GM12878 (cell line): ENCODE data around the gene DDX27. TPM values are rescaled to one million over a fixed set of nuclear protein-coding genes. Genes with fewer than 3 reads are reported as not detected.

Source experiments
- BCL11A ChIP-seq: IDR thresholded peaks from 2 replicates; pipeline ENCODE4 v1.6.1; 2011; ENCODE audit warnings: low read depth, low read length
- BMI1 ChIP-seq: fragments of 450-650 bp; IDR thresholded peaks from 2 replicates; pipeline ENCODE4 v1.6.1; 2016; ENCODE audit warnings: mild to moderate bottlenecking, moderate library complexity, borderline replicate concordance
- CREB1 ChIP-seq: IDR thresholded peaks from 2 replicates; pipeline ENCODE4 v1.6.1; 2012; ENCODE audit warnings: low read depth, mild to moderate bottlenecking, inconsistent platforms
- ESRRA ChIP-seq: IDR thresholded peaks from 2 replicates; pipeline ENCODE4 v1.6.1; 2012; ENCODE audit warnings: mild to moderate bottlenecking, low read length, improper control_type of control experiment
- ETV6 ChIP-seq, 2 experiments: fragments of 450-650 bp in 1 of 2; IDR thresholded peaks in 1 of 2; conservative IDR thresholded peaks in 1 of 2; 2 replicates each; pipeline ENCODE4 v1.6.1; 2014; ENCODE audit warnings: antibody characterized with exemption in 1 of 2, borderline replicate concordance in 1 of 2, low read depth in 1 of 2, mild to moderate bottlenecking in 1 of 2, moderate library complexity in 1 of 2
- IRF4 ChIP-seq: IDR thresholded peaks from 2 replicates; pipeline ENCODE4 v1.6.1; 2011; ENCODE audit warnings: low read depth, low read length
- MXI1 ChIP-seq: fragments of 150-350 bp; IDR thresholded peaks from 2 replicates; pipeline ENCODE4 v1.6.1; 2011; ENCODE audit warnings: low read depth, mild to moderate bottlenecking, inconsistent platforms, low read length, improper control_type of control experiment
- NBN ChIP-seq: fragments of 450-650 bp; IDR thresholded peaks from 2 replicates; pipeline ENCODE4 v1.6.1; 2016
- POLR2AphosphoS5 ChIP-seq: IDR thresholded peaks from 2 replicates; pipeline ENCODE4 v1.6.1; 2011; ENCODE audit warnings: mild to moderate bottlenecking, low read length, inconsistent platforms
- RAD51 ChIP-seq: fragments of 450-650 bp; IDR thresholded peaks from 2 replicates; pipeline ENCODE4 v1.6.1; 2016; ENCODE audit warnings: moderate library complexity, mild to moderate bottlenecking, inconsistent platforms
- RB1 ChIP-seq: fragments of 450-650 bp; formaldehyde crosslinking; IDR thresholded peaks from 2 replicates; pipeline ENCODE4 v1.6.1; 2017; ENCODE audit warnings: mild to moderate bottlenecking, borderline replicate concordance
- SIN3A ChIP-seq: IDR thresholded peaks from 2 replicates; pipeline ENCODE4 v1.6.1; 2012; ENCODE audit warnings: low read depth, low read length, improper control_type of control experiment
- SMARCA5 ChIP-seq: fragments of 450-650 bp; IDR thresholded peaks from 2 replicates; pipeline ENCODE4 v1.6.1; 2017; ENCODE audit warnings: mild to moderate bottlenecking
- SPI1 ChIP-seq: IDR thresholded peaks from 2 replicates; pipeline ENCODE4 v1.6.1; 2011; ENCODE audit warnings: low read depth, mild to moderate bottlenecking, low read length, moderate library complexity, borderline replicate concordance; ENCODE audit not compliant: insufficient read depth
- SUPT20H ChIP-seq: IDR thresholded peaks from 2 replicates; pipeline ENCODE4 v1.6.1; 2011; ENCODE audit warnings: low read depth, mild to moderate bottlenecking, low read length, moderate library complexity, borderline replicate concordance; ENCODE audit not compliant: control insufficient read depth
- SUZ12 ChIP-seq: fragments of 200-600 bp; sonication (generic); IDR thresholded peaks from one replicate; pipeline ENCODE4 v1.6.1; 2018; ENCODE audit warnings: antibody characterized with exemption, mild to moderate bottlenecking; ENCODE audit not compliant: unreplicated experiment
- polyA plus RNA-seq, 11 experiments: library from polyadenylated mRNA; depleted of rRNA in 4 of 11; unstranded in 6 of 11; stranded (reverse) in 5 of 11; fragments of >200 nt; fragmentation: Nextera tagmentation in 4 of 11; fragmentation: Illumina TruSeq in 1 of 11; extraction: Ambion mirVana in 4 of 11; extraction: Trizol in 1 of 11; gene quantifications; 1 replicate in 1 of 11; 2 replicates in 10 of 11; pipeline versions ENCODE4 v1.2.1 to v1.2.3, GENCODE V29; 2011 to 2016; ENCODE audit warnings: inconsistent platforms in 2 of 11, missing spikeins in 2 of 11, low read depth in 1 of 11
- total RNA-seq, 4 experiments: library from RNA; depleted of rRNA in 3 of 4; stranded (reverse); fragments of >200 nt in 3 of 4; fragmentation: Illumina TruSeq in 1 of 4; extraction: Trizol in 1 of 4; gene quantifications; 2 replicates each; pipeline versions ENCODE4 v1.2.1 to v1.2.3, GENCODE V29; 2013 to 2021
- TF ChIP-seq, protein P1 (sequence below): IDR thresholded peaks from 2 replicates; pipeline ENCODE4 v1.6.1; 2012; ENCODE audit warnings: low read depth, low read length, improper control_type of control experiment
- TF ChIP-seq, protein P2 (sequence below), 3 experiments: IDR thresholded peaks in 2 of 3; conservative IDR thresholded peaks in 1 of 3; 2 replicates each; pipeline ENCODE4 v1.5.1; 2011; ENCODE audit warnings: low read depth in 3 of 3, low read length in 3 of 3, mild to moderate bottlenecking in 3 of 3, control low read depth in 2 of 3, moderate library complexity in 2 of 3, inconsistent platforms in 1 of 3, mixed read lengths in 1 of 3; ENCODE audit not compliant: control insufficient read depth in 2 of 3, insufficient read depth in 1 of 3; ENCODE audit errors: extremely low read depth in 1 of 3
- TF ChIP-seq, protein P3 (sequence below): fragments of 450-650 bp; IDR thresholded peaks from 2 replicates; pipeline ENCODE4 v1.6.1; 2016; ENCODE audit warnings: mild to moderate bottlenecking
- TF ChIP-seq, protein P4 (sequence below): IDR thresholded peaks from 2 replicates; pipeline ENCODE4 v1.6.1; 2012; ENCODE audit warnings: low read depth, low read length, improper control_type of control experiment

The DDX27 gene
- total and polyA plus RNA-seq, 10 of the 15 experiments (the other 5 are each of a cell fraction or from before 2014, with no cell fraction given), result 19.8 to 78.8 (median 54.9) TPM

DNA sequence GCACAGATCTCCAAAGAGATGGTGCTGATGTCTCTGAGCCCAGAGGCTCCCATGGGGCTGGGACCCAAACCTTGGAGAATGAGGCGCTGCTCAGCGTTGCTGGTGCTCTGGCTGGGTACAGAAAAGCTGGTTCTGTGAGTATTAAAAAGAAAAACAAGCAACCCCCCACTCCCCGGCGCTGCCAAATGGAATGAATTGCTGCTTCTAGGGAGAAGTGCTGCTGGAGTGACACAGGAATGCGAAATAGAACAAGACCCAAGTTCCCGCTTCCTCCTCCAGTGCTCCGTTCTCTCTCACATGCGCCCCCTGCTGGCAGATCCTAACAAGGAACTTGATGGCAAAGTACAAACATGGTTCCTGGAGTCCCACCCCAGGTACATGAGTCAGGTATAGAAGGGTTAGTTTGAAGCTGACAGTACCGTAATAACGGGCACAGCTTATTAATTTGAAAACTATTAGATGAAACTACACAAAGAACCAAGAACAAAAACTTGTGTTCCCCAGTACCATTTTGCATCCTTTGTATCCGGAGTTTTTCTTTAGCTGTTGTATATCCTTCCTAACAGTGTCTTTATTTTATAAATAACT is 2.1 kb upstream of the DDX27 start (continued):
- peak; percentile 67; the same call in 1 of the 2 replicates for TF ChIP-seq SPI1
- TF ChIP-seq ETV6 (conservative IDR thresholded peaks at IDR 0.05 in 1 of 2, IDR thresholded peaks at IDR 0.05 in 1 of 2; ENCODE audit: borderline replicate concordance in 1 of 2, low read depth in 1 of 2), result no peak
- TF ChIP-seq SIN3A, result no peak
- no peak for TF ChIP-seq POLR2AphosphoS5
- no peak for TF ChIP-seq ESRRA
- TF ChIP-seq MXI1, result no peak
- TF ChIP-seq, protein P1, sequence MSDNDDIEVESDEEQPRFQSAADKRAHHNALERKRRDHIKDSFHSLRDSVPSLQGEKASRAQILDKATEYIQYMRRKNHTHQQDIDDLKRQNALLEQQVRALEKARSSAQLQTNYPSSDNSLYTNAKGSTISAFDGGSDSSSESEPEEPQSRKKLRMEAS, result no peak
- TF ChIP-seq BCL11A, result no peak
- TF ChIP-seq, protein P2, sequence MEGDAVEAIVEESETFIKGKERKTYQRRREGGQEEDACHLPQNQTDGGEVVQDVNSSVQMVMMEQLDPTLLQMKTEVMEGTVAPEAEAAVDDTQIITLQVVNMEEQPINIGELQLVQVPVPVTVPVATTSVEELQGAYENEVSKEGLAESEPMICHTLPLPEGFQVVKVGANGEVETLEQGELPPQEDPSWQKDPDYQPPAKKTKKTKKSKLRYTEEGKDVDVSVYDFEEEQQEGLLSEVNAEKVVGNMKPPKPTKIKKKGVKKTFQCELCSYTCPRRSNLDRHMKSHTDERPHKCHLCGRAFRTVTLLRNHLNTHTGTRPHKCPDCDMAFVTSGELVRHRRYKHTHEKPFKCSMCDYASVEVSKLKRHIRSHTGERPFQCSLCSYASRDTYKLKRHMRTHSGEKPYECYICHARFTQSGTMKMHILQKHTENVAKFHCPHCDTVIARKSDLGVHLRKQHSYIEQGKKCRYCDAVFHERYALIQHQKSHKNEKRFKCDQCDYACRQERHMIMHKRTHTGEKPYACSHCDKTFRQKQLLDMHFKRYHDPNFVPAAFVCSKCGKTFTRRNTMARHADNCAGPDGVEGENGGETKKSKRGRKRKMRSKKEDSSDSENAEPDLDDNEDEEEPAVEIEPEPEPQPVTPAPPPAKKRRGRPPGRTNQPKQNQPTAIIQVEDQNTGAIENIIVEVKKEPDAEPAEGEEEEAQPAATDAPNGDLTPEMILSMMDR (IDR thresholded peaks at IDR 0.05 in 2 of 3, conservative IDR thresholded peaks at IDR 0.05 in 1 of 3; ENCODE audit: control insufficient read depth in 2 of 3, extremely low read depth in 1 of 3, insufficient read depth in 1 of 3, low read depth in 3 of 3, low read length in 3 of 3), result peak; percentile 84 to 94 (median 92)
- no peak for TF ChIP-seq BMI1
- TF ChIP-seq IRF4, result peak; percentile 68
- TF ChIP-seq, protein P3, sequence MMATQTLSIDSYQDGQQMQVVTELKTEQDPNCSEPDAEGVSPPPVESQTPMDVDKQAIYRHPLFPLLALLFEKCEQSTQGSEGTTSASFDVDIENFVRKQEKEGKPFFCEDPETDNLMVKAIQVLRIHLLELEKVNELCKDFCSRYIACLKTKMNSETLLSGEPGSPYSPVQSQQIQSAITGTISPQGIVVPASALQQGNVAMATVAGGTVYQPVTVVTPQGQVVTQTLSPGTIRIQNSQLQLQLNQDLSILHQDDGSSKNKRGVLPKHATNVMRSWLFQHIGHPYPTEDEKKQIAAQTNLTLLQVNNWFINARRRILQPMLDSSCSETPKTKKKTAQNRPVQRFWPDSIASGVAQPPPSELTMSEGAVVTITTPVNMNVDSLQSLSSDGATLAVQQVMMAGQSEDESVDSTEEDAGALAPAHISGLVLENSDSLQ, result peak; percentile 14; the same call in 1 of the 2 replicates
- no peak for TF ChIP-seq SUPT20H
- TF ChIP-seq RAD51, result no peak
- TF ChIP-seq RB1, result 0 out of 2 replicates have a peak, but pooled peaks have one; percentile 72
- TF ChIP-seq SMARCA5, result 0 out of 2 replicates have a peak, but pooled peaks have one; percentile 25
- TF ChIP-seq SUZ12, result no peak
- TF ChIP-seq NBN, result 0 out of 2 replicates have a peak, but pooled peaks have one; percentile 39
- TF ChIP-seq CREB1, result no peak
- TF ChIP-seq, protein P4, sequence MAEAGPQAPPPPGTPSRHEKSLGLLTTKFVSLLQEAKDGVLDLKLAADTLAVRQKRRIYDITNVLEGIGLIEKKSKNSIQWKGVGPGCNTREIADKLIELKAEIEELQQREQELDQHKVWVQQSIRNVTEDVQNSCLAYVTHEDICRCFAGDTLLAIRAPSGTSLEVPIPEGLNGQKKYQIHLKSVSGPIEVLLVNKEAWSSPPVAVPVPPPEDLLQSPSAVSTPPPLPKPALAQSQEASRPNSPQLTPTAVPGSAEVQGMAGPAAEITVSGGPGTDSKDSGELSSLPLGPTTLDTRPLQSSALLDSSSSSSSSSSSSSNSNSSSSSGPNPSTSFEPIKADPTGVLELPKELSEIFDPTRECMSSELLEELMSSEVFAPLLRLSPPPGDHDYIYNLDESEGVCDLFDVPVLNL, result 0 out of 2 replicates have a peak, but pooled peaks have one; percentile 10
